Measurements from ENCODE around the gene AKNA.

Gene AKNA

GRCh38 chr9:114317665-114318357, 70.0 kb downstream of the AKNA start:
- DNase-seq (ENCODE audit: low read depth) = no peak

GRCh38 chr9:114316605-114317230, 71.1 kb downstream of the AKNA start:
- no peak for DNase-seq (ENCODE audit: low read depth)

- DNase-seq (ENCODE audit: low read depth) = no peak
Measured at GRCh38 chr9:114315723-114316363, 71.9 kb downstream of the AKNA start.

GRCh38 chr9:114314881-114315722, 72.7 kb downstream of the AKNA start:
- no peak for DNase-seq (ENCODE audit: low read depth)

- DNase-seq (ENCODE audit: low read depth) = no peak
Measured at GRCh38 chr9:114314256-114314867, 73.4 kb downstream of the AKNA start.

- no peak for DNase-seq (ENCODE audit: low read depth)
Measured at GRCh38 chr9:114313186-114313585, 74.6 kb downstream of the AKNA start.

- DNase-seq (ENCODE audit: low read depth) = no peak
Measured at GRCh38 chr9:114312513-114312875, 75.3 kb downstream of the AKNA start.

- no peak for DNase-seq (ENCODE audit: low read depth)
Measured at GRCh38 chr9:114311571-114312512, 75.9 kb downstream of the AKNA start.

- DNase-seq (ENCODE audit: low read depth) = no peak
Measured at GRCh38 chr9:114310471-114311450, 77.0 kb downstream of the AKNA start.

- no peak for DNase-seq (ENCODE audit: low read depth)
Measured at GRCh38 chr9:114309096-114309495, 78.7 kb downstream of the AKNA start.

GRCh38 chr9:114308361-114308950, 79.3 kb downstream of the AKNA start:
- no peak for DNase-seq (ENCODE audit: low read depth)

GRCh38 chr9:114307899-114308267, 79.9 kb downstream of the AKNA start:
- DNase-seq (ENCODE audit: low read depth) = no peak

- DNase-seq (ENCODE audit: low read depth) = no peak
Measured at GRCh38 chr9:114304416-114305188, 83.2 kb downstream of the AKNA start.

GRCh38 chr9:114303977-114304376, 83.8 kb downstream of the AKNA start:
- no peak for DNase-seq (ENCODE audit: low read depth)

GRCh38 chr9:114303571-114303970, 84.2 kb downstream of the AKNA start:
- no peak for DNase-seq (ENCODE audit: low read depth)

GRCh38 chr9:114302727-114303126, 85.1 kb downstream of the AKNA start:
- DNase-seq (ENCODE audit: low read depth) = no peak

GRCh38 chr9:114301798-114302565, 85.8 kb downstream of the AKNA start:
- no peak for DNase-seq (ENCODE audit: low read depth)
